Prostate gland (tissue), 2 donors: Measurements from ENCODE around the gene PLEKHA3. TPM values are rescaled to one million over a fixed set of nuclear protein-coding genes. Genes with fewer than 3 reads are reported as not detected.

Source experiments
- DNase-seq: peaks from one replicate; pipeline ENCODE4 v3.0.0-alpha.2; 2019; ENCODE audit warnings: low spot score
- H3K27ac ChIP-seq, 2 donors: fragments of 200-600 bp; sonication (generic); 2 replicates each; pipeline ENCODE4 v1.5.1; 2017 to 2019
- H3K27me3 ChIP-seq: fragments of 200-600 bp; sonication (generic); replicated peaks from 2 replicates; pipeline ENCODE4 v1.5.1; 2019; ENCODE audit not compliant: insufficient read depth
- H3K36me3 ChIP-seq, 2 donors: fragments of 200-600 bp; sonication (generic); 1 replicate in 1 of 2; 2 replicates in 1 of 2; pipeline versions ENCODE4 v1.5.1 to v1.8.1; 2017 to 2019
- H3K4me1 ChIP-seq: fragments of 200-600 bp; sonication (generic); replicated peaks from 2 replicates; pipeline ENCODE4 v1.5.1; 2019
- H3K4me3 ChIP-seq, 2 donors: fragments of 200-600 bp; sonication (generic); 2 replicates each; pipeline ENCODE4 v1.5.1; 2017 to 2019
- H3K9me3 ChIP-seq: fragments of 200-600 bp; sonication (generic); 2 replicates; pipeline ENCODE4 v1.5.1; 2017
- CTCF ChIP-seq, 4 experiments: fragments of 200-600 bp in 2 of 4; fragments of 450-650 bp in 2 of 4; sonication (generic) in 2 of 4; IDR thresholded peaks; 1 replicate in 3 of 4; 2 replicates in 1 of 4; pipeline ENCODE4 v1.5.1; 2016 to 2019; ENCODE audit warnings: antibody characterized with exemption in 4 of 4, mild to moderate bottlenecking in 2 of 4, moderate library complexity in 2 of 4
- POLR2A ChIP-seq: fragments of 450-650 bp; IDR thresholded peaks from one replicate; pipeline ENCODE4 v1.6.1; 2016; ENCODE audit warnings: antibody characterized with exemption, mild to moderate bottlenecking
- POLR2AphosphoS5 ChIP-seq: sonication (generic); formaldehyde crosslinking; IDR thresholded peaks from one replicate; pipeline ENCODE4 v1.6.1; 2017; ENCODE audit warnings: antibody characterized with exemption
- WGBS: methylation state at CpG from one replicate; pipeline ENCODE4 v1.1.5; 2018; 5-methylcytosine and 5-hydroxymethylcytosine counted together
- intact Hi-C: fragments of 100-400 bp; cut with DNase I; formaldehyde crosslinking; loops from one replicate; pipeline ENCODE4 v1.14.2; 2022
- total RNA-seq, 2 donors: library from RNA; depleted of rRNA; stranded (reverse); fragments of >200 nt; gene quantifications; one replicate each; pipeline ENCODE4 v1.1.0, GENCODE V29; 2016

The PLEKHA3 gene
- total RNA-seq, 2 donors from 2014 or later = 8.2 to 15.7 TPM

DNA sequence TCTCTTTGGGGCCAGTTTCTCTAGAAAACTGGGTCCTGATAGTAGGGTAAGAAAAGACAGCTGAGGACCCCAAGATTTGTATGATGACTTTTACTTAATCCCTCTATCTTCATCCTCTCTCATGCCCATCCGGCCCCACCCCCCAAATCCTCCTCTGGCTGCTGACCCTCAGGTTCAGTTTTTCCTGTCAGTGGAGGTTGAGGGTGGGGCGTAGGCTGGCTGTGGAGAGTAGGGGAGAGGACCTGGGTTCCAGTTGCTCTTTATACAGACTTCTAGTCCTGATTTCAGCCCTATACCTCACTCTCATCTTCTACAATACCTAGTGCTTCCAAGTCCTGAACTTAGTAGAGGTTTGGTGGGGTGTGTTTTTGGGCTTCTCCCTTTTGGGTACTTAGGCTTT, 28.4 kb downstream of the PLEKHA3 start:
- Histone ChIP-seq H3K4me3 (no peak overlapping the region), H3K27me3 (no peaks in the 10 kb centered on the region), H3K4me1 (no peaks in the 10 kb centered on the region), H3K27ac (no peak overlapping the region), H3K36me3 (no peaks in the 10 kb centered on the region), H3K9me3 (no peaks in the 10 kb centered on the region)
- TF ChIP-seq POLR2A (no peak), CTCF (IDR thresholded peaks at IDR 0.05) (no peak), POLR2AphosphoS5 (no peak)
- intact Hi-C loops = no loop called here
- no peak for DNase-seq
- 97% methylated on average over 2 of the region's 2 CpGs for WGBS

GRCh38 chr2:178510384-178510783, 30.1 kb downstream of the PLEKHA3 start:
- H3K27ac ChIP-seq = no peak overlapping the region
- no peaks in the 10 kb centered on the region for H3K9me3 ChIP-seq
- TF ChIP-seq POLR2A = no peak
- TF ChIP-seq POLR2AphosphoS5 = no peak
- no peak for TF ChIP-seq CTCF (IDR thresholded peaks at IDR 0.05)
- no peak overlapping the region for H3K4me3 ChIP-seq
- no peaks in the 10 kb centered on the region for H3K27me3 ChIP-seq
- DNase-seq = no peak
- 90% methylated on average over 6 of the region's 6 CpGs for WGBS
- H3K4me1 ChIP-seq = no peaks in the 10 kb centered on the region
- H3K36me3 ChIP-seq = no peaks in the 10 kb centered on the region
- intact Hi-C loops = no loop called here

DNA sequence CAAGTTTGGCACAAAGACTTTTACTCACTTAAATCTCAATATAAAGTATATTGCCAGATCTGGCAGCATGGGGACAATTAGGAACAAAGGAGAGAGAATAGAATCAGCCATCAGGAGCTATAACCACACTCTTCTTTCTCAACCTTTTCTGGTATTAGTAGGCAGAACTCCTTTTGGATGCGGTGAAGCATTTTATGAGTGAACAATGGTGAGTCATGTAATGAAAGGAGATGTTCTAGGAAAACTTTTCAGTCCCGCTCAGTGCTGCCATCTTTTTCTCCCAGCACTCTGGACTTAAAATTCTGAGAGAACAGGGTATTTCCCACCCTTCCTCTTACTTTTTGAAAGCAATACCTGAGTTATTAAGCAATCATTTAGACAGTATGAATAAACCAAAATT, 32.2 kb downstream of the PLEKHA3 start:
- no peaks in the 10 kb centered on the region for H3K36me3 ChIP-seq
- no peaks in the 10 kb centered on the region for H3K4me1 ChIP-seq
- intact Hi-C loops = no loop called here
- H3K27ac ChIP-seq = no peak overlapping the region
- TF ChIP-seq CTCF (IDR thresholded peaks at IDR 0.05) (no peak), POLR2A (no peak), POLR2AphosphoS5 (no peak)
- H3K9me3 ChIP-seq = no peaks in the 10 kb centered on the region
- 93% methylated on average over 2 of the region's 2 CpGs for WGBS
- no peaks in the 10 kb centered on the region for H3K27me3 ChIP-seq
- H3K4me3 ChIP-seq = no peak overlapping the region
- DNase-seq = no peak

DNA sequence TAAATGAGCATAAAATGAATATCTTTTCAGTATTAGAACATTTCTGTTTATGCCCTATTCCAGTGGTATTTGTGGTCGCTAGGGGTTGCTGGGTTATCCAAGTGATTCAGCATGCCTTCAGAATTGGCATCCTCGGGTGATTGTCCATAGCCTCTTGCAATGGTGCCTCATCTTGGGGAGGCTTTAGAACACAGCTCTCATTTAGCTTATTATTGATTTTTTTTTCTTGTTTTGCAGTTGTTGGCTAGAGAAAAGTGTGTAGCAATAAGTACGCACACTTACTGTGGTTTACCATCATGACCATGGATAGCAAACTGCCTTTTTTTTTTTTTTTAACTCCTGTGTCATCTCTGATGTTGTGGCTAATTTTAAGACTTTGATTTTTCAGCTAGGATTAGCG, 33.6 kb downstream of the PLEKHA3 start:
- Histone ChIP-seq H3K4me3 (no peak overlapping the region), H3K4me1 (no peaks in the 10 kb centered on the region), H3K9me3 (no peaks in the 10 kb centered on the region), H3K27me3 (no peaks in the 10 kb centered on the region), H3K27ac (no peak overlapping the region), H3K36me3 (no peaks in the 10 kb centered on the region)
- DNase-seq = no peak
- intact Hi-C loops = no loop called here
- 98% methylated on average over 4 of the region's 4 CpGs for whole genome bisulfite sequencing
- no peak for TF ChIP-seq POLR2A
- TF ChIP-seq CTCF (IDR thresholded peaks at IDR 0.05) = no peak
- TF ChIP-seq POLR2AphosphoS5 = no peak

DNA sequence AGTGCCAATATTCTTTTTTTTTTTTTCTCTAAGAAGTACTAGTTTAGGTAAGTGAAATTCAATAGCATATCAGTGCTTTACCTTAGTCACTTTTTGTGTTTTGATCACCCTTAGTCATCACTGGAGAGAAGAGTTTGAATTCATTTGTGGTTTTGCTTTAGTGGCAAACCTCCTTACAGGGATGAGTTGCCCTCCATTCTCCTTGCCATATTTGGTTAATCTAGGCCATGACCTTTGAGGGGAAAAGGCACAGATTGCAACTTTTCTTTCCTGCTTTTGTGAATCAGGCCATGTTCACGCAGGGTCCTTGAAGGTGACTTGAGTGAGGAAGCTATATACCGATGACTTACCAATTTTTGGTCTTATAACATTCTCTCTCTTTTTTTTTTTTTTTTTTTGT, 34.4 kb downstream of the PLEKHA3 start:
- 100% methylated on average over 2 of the region's 2 CpGs for WGBS
- intact Hi-C loops = no loop called here
- no peak for DNase-seq
- no peak overlapping the region for H3K4me3 ChIP-seq
- no peaks in the 10 kb centered on the region for H3K27me3 ChIP-seq
- H3K36me3 ChIP-seq = no peaks in the 10 kb centered on the region
- H3K27ac ChIP-seq = no peak overlapping the region
- H3K4me1 ChIP-seq = no peaks in the 10 kb centered on the region
- TF ChIP-seq POLR2A = no peak
- TF ChIP-seq POLR2AphosphoS5 = no peak
- no peak for TF ChIP-seq CTCF (IDR thresholded peaks at IDR 0.05)
- H3K9me3 ChIP-seq = no peaks in the 10 kb centered on the region
